Measurements from ENCODE around the gene WDR91.

Gene WDR91

DNA sequence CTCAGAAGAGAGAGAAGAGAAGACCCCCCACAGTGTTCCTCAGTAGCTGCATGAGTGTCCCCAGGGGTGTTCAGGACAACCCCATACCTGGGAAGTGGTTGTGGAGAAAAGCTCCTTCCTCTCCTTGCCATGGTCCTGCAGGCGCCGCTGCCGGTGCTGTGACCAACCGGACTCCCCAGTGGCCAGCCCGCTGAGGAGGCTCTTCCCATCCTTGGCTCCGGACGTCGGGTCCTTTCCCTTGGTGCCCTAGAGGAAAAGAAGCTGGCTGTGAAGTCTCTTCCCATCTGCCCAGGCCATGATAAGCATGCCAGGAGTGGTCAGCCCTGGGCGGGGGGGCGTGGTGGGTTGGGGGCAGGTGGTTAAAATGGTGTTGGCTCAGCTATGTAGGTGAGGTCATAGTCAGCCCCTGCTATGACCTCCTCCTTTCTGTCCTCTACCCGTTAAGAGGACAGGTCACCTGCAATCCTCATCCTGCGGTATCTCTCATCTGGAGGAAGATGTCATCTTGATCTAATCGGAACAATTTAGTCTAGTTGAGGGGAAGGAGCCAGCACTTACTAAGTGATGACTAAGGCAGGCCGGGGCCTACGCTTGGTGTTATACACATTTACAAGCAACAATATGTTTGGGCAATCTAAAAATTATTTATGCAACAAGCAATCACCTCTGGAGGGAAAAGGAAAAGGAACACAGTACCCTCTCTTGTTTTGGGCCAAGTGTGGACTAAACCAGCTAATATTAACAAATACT, 13.2 kb downstream of the WDR91 start:
- TF ChIP-seq, protein P1, sequence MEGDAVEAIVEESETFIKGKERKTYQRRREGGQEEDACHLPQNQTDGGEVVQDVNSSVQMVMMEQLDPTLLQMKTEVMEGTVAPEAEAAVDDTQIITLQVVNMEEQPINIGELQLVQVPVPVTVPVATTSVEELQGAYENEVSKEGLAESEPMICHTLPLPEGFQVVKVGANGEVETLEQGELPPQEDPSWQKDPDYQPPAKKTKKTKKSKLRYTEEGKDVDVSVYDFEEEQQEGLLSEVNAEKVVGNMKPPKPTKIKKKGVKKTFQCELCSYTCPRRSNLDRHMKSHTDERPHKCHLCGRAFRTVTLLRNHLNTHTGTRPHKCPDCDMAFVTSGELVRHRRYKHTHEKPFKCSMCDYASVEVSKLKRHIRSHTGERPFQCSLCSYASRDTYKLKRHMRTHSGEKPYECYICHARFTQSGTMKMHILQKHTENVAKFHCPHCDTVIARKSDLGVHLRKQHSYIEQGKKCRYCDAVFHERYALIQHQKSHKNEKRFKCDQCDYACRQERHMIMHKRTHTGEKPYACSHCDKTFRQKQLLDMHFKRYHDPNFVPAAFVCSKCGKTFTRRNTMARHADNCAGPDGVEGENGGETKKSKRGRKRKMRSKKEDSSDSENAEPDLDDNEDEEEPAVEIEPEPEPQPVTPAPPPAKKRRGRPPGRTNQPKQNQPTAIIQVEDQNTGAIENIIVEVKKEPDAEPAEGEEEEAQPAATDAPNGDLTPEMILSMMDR (IDR thresholded peaks at IDR 0.05; ENCODE audit: borderline replicate concordance, insufficient read depth, low read depth, low read length) = no peak
- H3K4me3 ChIP-seq (ENCODE audit: low read depth, low read length) = no peak overlapping the region

DNA sequence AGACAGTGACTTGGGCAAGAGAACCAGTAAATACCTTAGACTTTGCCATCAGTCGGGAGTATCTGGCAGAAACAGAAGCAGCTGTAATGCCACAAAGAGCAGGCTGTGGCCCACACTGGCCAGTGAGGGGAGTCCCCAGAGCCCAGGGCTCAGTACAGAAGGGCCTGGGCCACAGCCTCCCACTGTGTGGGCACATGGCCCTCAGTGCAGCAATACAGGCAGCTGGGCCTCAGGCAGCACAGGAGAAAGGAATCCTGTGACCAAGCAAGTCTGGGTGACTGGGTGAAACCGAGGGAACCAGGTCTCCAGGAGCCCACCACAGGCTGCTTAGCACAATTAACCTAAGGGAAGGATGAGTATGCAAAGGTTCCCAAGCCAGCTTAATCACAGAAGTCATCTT, 14.0 kb downstream of the WDR91 start:
- TF ChIP-seq, protein P1 (IDR thresholded peaks at IDR 0.05; ENCODE audit: borderline replicate concordance, insufficient read depth, low read depth, low read length) = no peak
- H3K4me3 ChIP-seq (ENCODE audit: low read depth, low read length) = no peak overlapping the region

DNA sequence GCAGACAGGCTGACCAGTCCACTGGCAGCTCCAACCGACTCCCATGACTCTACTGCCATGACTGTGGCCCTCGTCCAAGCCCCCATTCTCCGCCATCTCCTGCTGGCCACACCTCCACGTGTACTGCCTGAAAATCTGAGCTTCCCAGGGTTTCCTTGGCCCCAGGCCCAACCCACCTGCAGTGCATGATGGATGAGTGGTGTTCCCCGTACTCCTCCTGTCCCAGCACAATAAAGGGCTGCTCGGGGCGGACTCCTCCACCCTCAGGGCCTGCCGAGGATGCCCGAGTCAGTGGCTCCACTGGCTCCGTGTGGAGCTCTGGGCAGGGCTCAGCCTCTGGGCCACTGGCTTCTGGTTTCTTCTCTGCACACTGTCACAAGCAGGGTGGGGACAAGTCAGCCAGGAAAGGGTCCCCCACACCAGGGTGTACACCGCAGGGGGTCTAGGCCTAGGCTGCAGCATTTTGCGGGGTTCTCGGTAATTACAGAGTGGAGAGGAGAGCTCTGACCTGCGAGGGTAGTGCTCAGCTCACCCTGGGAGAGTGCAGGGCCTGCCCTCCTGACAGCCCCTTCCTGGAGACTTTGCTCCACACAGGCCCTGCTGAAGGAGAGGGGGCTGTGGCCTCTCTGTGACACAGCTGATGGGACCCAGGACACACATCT, 15.2 kb downstream of the WDR91 start:
- TF ChIP-seq, protein P1 (IDR thresholded peaks at IDR 0.05; ENCODE audit: borderline replicate concordance, insufficient read depth, low read depth, low read length) = no peak
- no peak overlapping the region for H3K4me3 ChIP-seq (ENCODE audit: low read depth, low read length)

DNA sequence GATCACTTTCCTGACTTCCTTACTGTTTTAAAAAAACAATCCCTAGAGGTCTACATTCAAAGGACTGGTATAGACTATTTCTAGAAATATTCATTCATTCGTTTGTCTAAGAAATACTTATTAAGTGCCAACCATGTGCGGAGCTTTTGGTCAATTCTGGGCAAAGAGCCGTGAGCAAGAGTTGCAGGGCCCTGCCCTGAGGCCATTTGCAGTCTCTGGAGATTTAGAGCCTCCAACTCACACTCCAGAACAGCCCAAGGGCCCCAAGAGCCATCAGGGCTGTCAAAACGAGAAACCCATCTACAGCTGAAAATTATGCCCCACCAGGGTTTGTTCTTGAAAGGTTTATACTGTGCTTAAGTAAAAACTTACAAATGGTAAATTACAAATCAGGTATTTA, 16.2 kb downstream of the WDR91 start:
- TF ChIP-seq, protein P1 (IDR thresholded peaks at IDR 0.05; ENCODE audit: borderline replicate concordance, insufficient read depth, low read depth, low read length) = no peak
- no peak overlapping the region for H3K4me3 ChIP-seq (ENCODE audit: low read depth, low read length)

DNA sequence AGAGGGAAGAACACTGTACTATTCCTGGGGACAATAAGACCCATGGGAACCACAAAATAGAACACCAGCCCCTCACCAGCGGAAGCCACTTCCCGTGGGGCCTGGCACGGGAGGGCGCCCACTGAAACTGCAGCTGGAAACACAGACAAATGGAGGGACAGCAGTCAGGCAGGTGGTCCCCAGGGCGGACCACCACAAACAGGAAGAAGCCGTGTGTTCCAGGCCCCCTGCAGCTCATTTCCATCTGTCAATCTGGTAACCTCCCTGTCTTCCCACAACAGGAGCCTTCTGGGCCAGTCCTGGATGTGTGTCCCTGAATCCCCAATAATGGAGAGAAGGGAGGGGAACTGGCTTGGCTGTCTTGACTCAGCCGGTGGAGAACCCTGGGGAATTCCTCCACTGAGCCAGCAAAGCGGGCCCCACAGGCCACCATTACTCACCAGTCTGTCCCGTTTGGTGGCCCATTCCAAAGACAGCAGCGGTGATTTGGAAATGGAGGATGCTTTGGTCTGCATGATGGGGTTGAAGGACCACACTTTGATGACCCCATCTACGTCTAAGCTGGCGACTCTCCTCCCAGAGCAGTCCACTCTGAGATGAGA, 16.7 kb downstream of the WDR91 start:
- TF ChIP-seq, protein P1 (IDR thresholded peaks at IDR 0.05; ENCODE audit: borderline replicate concordance, insufficient read depth, low read depth, low read length) = no peak
- no peak overlapping the region for H3K4me3 ChIP-seq (ENCODE audit: low read depth, low read length)

DNA sequence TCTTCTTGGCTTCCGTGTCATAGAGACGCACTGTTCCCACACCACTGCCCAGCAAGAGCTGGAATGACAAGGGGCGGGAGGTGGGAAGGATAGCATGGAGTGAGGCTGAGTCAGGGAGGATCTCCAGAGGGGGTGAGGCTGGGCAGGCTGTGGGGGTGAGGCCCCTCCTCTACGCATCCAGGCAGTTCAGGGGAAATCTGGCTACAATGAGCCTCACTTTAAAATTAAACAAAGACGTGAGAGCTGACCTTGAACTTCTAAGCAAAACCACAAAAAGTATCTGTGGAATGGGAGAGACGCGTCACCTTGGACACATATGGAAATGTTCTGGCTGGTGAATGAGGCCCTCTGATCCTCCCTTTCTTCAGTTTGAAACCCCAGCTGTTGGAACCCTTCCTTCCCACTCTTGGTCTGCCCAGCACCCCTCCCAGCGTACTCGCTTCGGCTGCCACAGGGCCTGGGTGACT, 17.7 kb downstream of the WDR91 start:
- TF ChIP-seq, protein P1 (IDR thresholded peaks at IDR 0.05; ENCODE audit: borderline replicate concordance, insufficient read depth, low read depth, low read length) = no peak
- no peak overlapping the region for H3K4me3 ChIP-seq (ENCODE audit: low read depth, low read length)
